OCI-LY1 (cell line): ENCODE results near the gene CHMP5.

ENCODE experiments used
- EZH2 ChIP-seq: fragments of 200-600 bp; sonication (generic), shearing (Covaris generic); IDR thresholded peaks from 2 replicates; pipeline ENCODE4 v1.8.0; 2017; ENCODE audit warnings: borderline replicate concordance, mixed run types, mild to moderate bottlenecking, antibody characterized with exemption, low read length, moderate library complexity, mixed read lengths
- TF ChIP-seq, protein P1 (sequence below): fragments of 200-600 bp; sonication (generic), shearing (Covaris generic); IDR thresholded peaks from 2 replicates; pipeline ENCODE4 v1.5.1; 2017; ENCODE audit warnings: mild to moderate bottlenecking, antibody characterized with exemption, low read length, moderate library complexity, mixed read lengths

DNA sequence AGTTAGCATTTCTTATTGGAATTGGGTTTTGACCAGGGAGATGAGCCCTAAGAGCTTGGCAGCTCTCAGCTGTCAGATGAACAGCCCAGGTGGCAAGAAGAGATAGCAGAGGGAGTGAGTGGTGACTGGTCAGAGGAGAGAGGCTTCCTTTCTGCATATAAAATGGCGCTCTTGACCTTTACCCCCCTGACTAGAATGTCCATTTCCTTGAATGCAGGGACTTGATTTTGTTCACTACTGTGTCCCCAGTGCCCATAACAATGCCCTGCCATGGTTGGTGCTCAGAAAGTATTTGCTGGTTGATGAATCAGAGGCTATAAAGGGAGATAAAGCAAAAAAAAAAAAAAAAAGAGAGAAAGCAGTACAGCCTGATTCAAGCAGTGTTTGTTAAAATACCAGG lies 7.2 kb downstream of the CHMP5 start:
- TF ChIP-seq, protein P1, sequence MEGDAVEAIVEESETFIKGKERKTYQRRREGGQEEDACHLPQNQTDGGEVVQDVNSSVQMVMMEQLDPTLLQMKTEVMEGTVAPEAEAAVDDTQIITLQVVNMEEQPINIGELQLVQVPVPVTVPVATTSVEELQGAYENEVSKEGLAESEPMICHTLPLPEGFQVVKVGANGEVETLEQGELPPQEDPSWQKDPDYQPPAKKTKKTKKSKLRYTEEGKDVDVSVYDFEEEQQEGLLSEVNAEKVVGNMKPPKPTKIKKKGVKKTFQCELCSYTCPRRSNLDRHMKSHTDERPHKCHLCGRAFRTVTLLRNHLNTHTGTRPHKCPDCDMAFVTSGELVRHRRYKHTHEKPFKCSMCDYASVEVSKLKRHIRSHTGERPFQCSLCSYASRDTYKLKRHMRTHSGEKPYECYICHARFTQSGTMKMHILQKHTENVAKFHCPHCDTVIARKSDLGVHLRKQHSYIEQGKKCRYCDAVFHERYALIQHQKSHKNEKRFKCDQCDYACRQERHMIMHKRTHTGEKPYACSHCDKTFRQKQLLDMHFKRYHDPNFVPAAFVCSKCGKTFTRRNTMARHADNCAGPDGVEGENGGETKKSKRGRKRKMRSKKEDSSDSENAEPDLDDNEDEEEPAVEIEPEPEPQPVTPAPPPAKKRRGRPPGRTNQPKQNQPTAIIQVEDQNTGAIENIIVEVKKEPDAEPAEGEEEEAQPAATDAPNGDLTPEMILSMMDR, result no peak
- no peak for TF ChIP-seq EZH2
